MM.1S (cell line): ENCODE measurements around the gene RAI1.
A peak's percentile ranks its signal among the peaks of the same experiment; 100 is the strongest.

Experiments used
- EZH2 ChIP-seq: fragments of 300-600 bp; sonication (generic); optimal IDR thresholded peaks from 2 replicates; pipeline ENCODE3; 2017; ENCODE audit warnings: low read depth, mild to moderate bottlenecking, antibody characterized with exemption, low read length, mixed read lengths
- EZH2phosphoT487 ChIP-seq: fragments of 300-600 bp; sonication (generic); IDR thresholded peaks from 2 replicates; pipeline ENCODE4 v1.6.1; 2018; ENCODE audit warnings: antibody characterized with exemption, low read length
- TF ChIP-seq, protein P1 (sequence below): fragments of 300-600 bp; sonication (generic); IDR thresholded peaks from 2 replicates; pipeline ENCODE4 v1.5.1; 2016; ENCODE audit warnings: antibody characterized with exemption, low read length, mixed read lengths

DNA sequence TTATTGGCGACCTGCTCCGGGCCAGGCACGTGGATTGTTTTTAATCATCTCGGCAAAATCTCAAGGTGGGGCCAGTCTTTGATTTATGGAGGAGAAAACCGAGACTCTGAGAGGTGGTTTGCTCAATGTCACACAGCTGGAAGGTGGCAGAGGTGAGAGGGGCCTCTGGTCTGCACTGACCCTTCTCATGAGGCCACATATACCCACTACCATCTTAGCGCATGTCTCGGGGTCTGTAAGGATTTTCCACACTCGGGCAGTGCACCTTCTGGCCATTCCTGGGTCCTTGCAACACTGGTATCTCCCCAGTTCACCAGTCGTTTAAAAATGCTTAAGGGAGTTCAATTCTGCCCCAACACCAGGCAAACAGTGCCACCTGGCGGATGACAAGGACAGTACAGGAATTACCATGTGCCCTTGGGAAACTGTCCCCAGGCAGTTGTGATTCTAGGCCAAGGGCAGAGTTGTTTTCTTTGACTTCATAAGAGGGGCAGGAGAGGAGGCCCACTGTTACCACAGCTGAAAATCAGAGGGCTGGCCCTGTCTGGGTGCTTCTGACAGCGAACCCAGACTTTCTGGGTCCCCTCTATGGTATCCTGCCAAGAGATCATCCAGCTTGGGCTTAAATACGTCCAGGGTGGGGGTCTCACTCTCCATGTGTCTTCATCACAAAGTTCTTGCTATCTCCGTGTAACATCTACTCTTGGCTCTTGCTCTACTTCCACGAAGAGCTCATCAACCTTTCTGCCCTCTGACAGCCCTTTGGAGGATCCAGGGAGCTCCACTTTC lies 39.4 kb upstream of the RAI1 start:
- TF ChIP-seq, protein P1, sequence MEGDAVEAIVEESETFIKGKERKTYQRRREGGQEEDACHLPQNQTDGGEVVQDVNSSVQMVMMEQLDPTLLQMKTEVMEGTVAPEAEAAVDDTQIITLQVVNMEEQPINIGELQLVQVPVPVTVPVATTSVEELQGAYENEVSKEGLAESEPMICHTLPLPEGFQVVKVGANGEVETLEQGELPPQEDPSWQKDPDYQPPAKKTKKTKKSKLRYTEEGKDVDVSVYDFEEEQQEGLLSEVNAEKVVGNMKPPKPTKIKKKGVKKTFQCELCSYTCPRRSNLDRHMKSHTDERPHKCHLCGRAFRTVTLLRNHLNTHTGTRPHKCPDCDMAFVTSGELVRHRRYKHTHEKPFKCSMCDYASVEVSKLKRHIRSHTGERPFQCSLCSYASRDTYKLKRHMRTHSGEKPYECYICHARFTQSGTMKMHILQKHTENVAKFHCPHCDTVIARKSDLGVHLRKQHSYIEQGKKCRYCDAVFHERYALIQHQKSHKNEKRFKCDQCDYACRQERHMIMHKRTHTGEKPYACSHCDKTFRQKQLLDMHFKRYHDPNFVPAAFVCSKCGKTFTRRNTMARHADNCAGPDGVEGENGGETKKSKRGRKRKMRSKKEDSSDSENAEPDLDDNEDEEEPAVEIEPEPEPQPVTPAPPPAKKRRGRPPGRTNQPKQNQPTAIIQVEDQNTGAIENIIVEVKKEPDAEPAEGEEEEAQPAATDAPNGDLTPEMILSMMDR, result peak; percentile 92
- TF ChIP-seq EZH2 (no peak), EZH2phosphoT487 (no peak)
